GM12878 (cell line): ENCODE results near the gene CLEC4G. TPM values are rescaled to one million over a fixed set of nuclear protein-coding genes. Genes with fewer than 3 reads are reported as not detected.
A peak's percentile ranks its signal among the peaks of the same experiment; 100 is the strongest.
"Not testable (repeated sequence)": the region's sequence is repeated elsewhere in the genome, so short reads cannot be mapped to it uniquely, and the experiment has no call there.

Experiments used
- ATAC-seq: fragments of 200-7000 bp; cut with Tn5 transposase; 3 replicates; pipeline ENCODE4 v1.9.1; 2020; ENCODE audit warnings: mild to moderate bottlenecking, moderate library complexity
- BruUV-seq: library from RNA; stranded (reverse); fragments of 400-500 nt; replicated peaks from 2 replicates; lab custom pipeline; 2021; lab: Mats Ljungman, UMichigan
- CTCF ChIA-PET: fragments of 300-600 bp; sonication (Branson Sonifier 250); formaldehyde crosslinking; extraction: SDS; loops from one replicate; lab custom pipeline; 2021; ENCODE audit warnings: inconsistent platforms; lab: Yijun Ruan, JAX
- POLR2A ChIA-PET: fragments of 350-600 bp; formaldehyde crosslinking; extraction: SDS; loops from one replicate; lab custom pipeline; 2021; ENCODE audit warnings: inconsistent platforms; lab: Charles Lee
- RAD21 ChIA-PET: fragments of 300-600 bp; sonication (Branson Sonifier 250); formaldehyde crosslinking; loops from one replicate; lab custom pipeline; 2023; ENCODE audit warnings: antibody characterized with exemption; ENCODE audit not compliant: unreplicated experiment; lab: Charles Lee
- SMC1A ChIA-PET: fragments of 300-600 bp; sonication (Branson Sonifier 250); formaldehyde crosslinking; loops from one replicate; lab custom pipeline; 2023; ENCODE audit not compliant: unreplicated experiment, uncharacterized antibody; lab: Charles Lee
- DNase-seq: peaks from one replicate; pipeline ENCODE4 v3.0.0-alpha.2; 2011; ENCODE audit warnings: low read depth, low spot score
- FAIRE-seq: peaks from 3 replicates; lab custom pipeline; 2011; peaks lifted over from hg19 to GRCh38; lab: Jason Lieb, UNC
- H2AFZ ChIP-seq: 2 replicates; pipeline ENCODE4 v1.6.0; 2011; ENCODE audit warnings: low read depth, low read length, control low read depth; ENCODE audit not compliant: control insufficient read depth
- H3K27ac ChIP-seq: 2 replicates; pipeline ENCODE4 v1.5.1; 2011; ENCODE audit warnings: control low read depth; ENCODE audit not compliant: control insufficient read depth, insufficient read depth
- H3K27me3 ChIP-seq, 2 experiments: replicated peaks in 1 of 2; 2 replicates each; pipeline versions ENCODE4 v1.6.0 to v1.6.1; 2011; ENCODE audit warnings: low read length in 1 of 2; ENCODE audit not compliant: control insufficient read depth in 2 of 2, insufficient read depth in 2 of 2
- H3K36me3 ChIP-seq, 2 experiments: 2 replicates each; pipeline ENCODE4 v1.5.1; 2011; ENCODE audit warnings: low read length in 1 of 2; ENCODE audit not compliant: control insufficient read depth in 2 of 2, insufficient read depth in 2 of 2
- H3K4me1 ChIP-seq: 2 replicates; pipeline ENCODE4 v1.6.1; 2011; ENCODE audit warnings: mild to moderate bottlenecking, low read length, moderate library complexity, mixed read lengths; ENCODE audit not compliant: control insufficient read depth, insufficient read depth
- H3K4me2 ChIP-seq: 2 replicates; pipeline ENCODE4 v1.6.0; 2011; ENCODE audit warnings: control low read depth; ENCODE audit not compliant: control insufficient read depth, insufficient read depth
- H3K4me3 ChIP-seq: fragments of 200-600 bp; sonication (generic); 2 replicates; pipeline ENCODE4 v1.5.1; 2016
- H3K79me2 ChIP-seq: 2 replicates; pipeline ENCODE4 v1.6.0; 2011; ENCODE audit warnings: low read length; ENCODE audit not compliant: control insufficient read depth, insufficient read depth
- H3K9ac ChIP-seq: 2 replicates; pipeline ENCODE4 v1.8.0; 2011; ENCODE audit warnings: low read length, control low read depth, mixed read lengths; ENCODE audit not compliant: control insufficient read depth, insufficient read depth
- H3K9me3 ChIP-seq: replicated peaks from 3 replicates; pipeline ENCODE4 v1.5.1; 2011; ENCODE audit warnings: mild to moderate bottlenecking, low read length; ENCODE audit not compliant: control insufficient read depth, insufficient read depth
- H4K20me1 ChIP-seq: 2 replicates; pipeline ENCODE4 v1.6.0; 2011; ENCODE audit not compliant: control insufficient read depth, insufficient read depth
- CBX5 ChIP-seq: sonication (generic); IDR thresholded peaks from 2 replicates; pipeline ENCODE4 v1.6.1; 2016; ENCODE audit warnings: low read depth, moderate library complexity, mild to moderate bottlenecking, inconsistent platforms
- CHD4 ChIP-seq: fragments of 200-600 bp; sonication (generic); IDR thresholded peaks from 2 replicates; pipeline ENCODE4 v1.6.1; 2016; ENCODE audit warnings: mild to moderate bottlenecking
- IRF3 ChIP-seq: fragments of 450-650 bp; IDR thresholded peaks from 2 replicates; pipeline ENCODE4 v1.6.1; 2014; ENCODE audit warnings: mild to moderate bottlenecking
- MYB ChIP-seq: fragments of 150-350 bp; IDR thresholded peaks from 2 replicates; pipeline ENCODE4 v1.6.1; 2014; ENCODE audit warnings: mild to moderate bottlenecking, low read depth, low read length, borderline replicate concordance
- NFIC ChIP-seq: IDR thresholded peaks from 2 replicates; pipeline ENCODE4 v1.6.1; 2012; ENCODE audit warnings: low read depth, mild to moderate bottlenecking, inconsistent platforms, low read length, moderate library complexity
- NFYA ChIP-seq: IDR thresholded peaks from 2 replicates; pipeline ENCODE4 v1.6.1; 2011; ENCODE audit warnings: low read depth, mild to moderate bottlenecking, low read length, improper control_type of control experiment, borderline replicate concordance
- POU2F2 ChIP-seq: IDR thresholded peaks from 3 replicates; pipeline ENCODE4 v1.6.1; 2011; ENCODE audit warnings: low read depth, mild to moderate bottlenecking, low read length, borderline replicate concordance
- RCOR1 ChIP-seq: conservative IDR thresholded peaks from 2 replicates; pipeline ENCODE4 v1.6.1; 2012; ENCODE audit warnings: low read depth, low read length, improper control_type of control experiment
- RUNX3 ChIP-seq: IDR thresholded peaks from 2 replicates; pipeline ENCODE4 v1.6.1; 2012; ENCODE audit warnings: low read length, inconsistent platforms
- SMC3 ChIP-seq: IDR thresholded peaks from 2 replicates; pipeline ENCODE4 v1.6.1; 2011; ENCODE audit warnings: low read length, improper control_type of control experiment, borderline replicate concordance
- USF2 ChIP-seq: IDR thresholded peaks from 2 replicates; pipeline ENCODE4 v1.6.1; 2011; ENCODE audit warnings: low read depth, low read length, improper control_type of control experiment, borderline replicate concordance
- ZZZ3 ChIP-seq: IDR thresholded peaks from 2 replicates; pipeline ENCODE4 v1.6.1; 2011; ENCODE audit warnings: low read depth; ENCODE audit not compliant: control insufficient read depth, insufficient read length
- WGBS: methylation state at CpG from one replicate; pipeline ENCODE4 v1.1.6; 2016; ENCODE audit warnings: low lambda C conversion rate; ENCODE audit not compliant: insufficient replicate concordance, insufficient coverage; ENCODE audit errors: missing lambda C conversion rate; 5-methylcytosine and 5-hydroxymethylcytosine counted together
- in situ Hi-C: fragments of 300-500 bp; cut with MboI; formaldehyde crosslinking; loops from 9 replicates; pipeline ENCODE4 v1.14.3; 2018; ENCODE audit warnings: mixed read lengths
- intact Hi-C: fragments of 100-400 bp; cut with micrococcal nuclease; formaldehyde crosslinking; loops from one replicate; pipeline ENCODE4 v1.14.2; 2022; ENCODE audit not compliant: unreplicated experiment
- polyA plus RNA-seq, 11 experiments: library from polyadenylated mRNA; depleted of rRNA in 4 of 11; unstranded in 6 of 11; stranded (reverse) in 5 of 11; fragments of >200 nt; fragmentation: Nextera tagmentation in 4 of 11; fragmentation: Illumina TruSeq in 1 of 11; extraction: Ambion mirVana in 4 of 11; extraction: Trizol in 1 of 11; gene quantifications; 1 replicate in 1 of 11; 2 replicates in 10 of 11; pipeline versions ENCODE4 v1.2.1 to v1.2.3, GENCODE V29; 2011 to 2016; ENCODE audit warnings: inconsistent platforms in 2 of 11, missing spikeins in 2 of 11, low read depth in 1 of 11
- total RNA-seq, 4 experiments: library from RNA; depleted of rRNA in 3 of 4; stranded (reverse); fragments of >200 nt in 3 of 4; fragmentation: Illumina TruSeq in 1 of 4; extraction: Trizol in 1 of 4; gene quantifications; 2 replicates each; pipeline versions ENCODE4 v1.2.1 to v1.2.3, GENCODE V29; 2013 to 2021

The CLEC4G gene
- total and polyA plus RNA-seq, 10 of the 15 experiments (the other 5 are each of a cell fraction or from before 2014, with no cell fraction given) = 0.04 TPM; not detected in 9

- RAD21 ChIA-PET = interaction anchor here (1.2 kb wide), 1 partner anchor 66 kb away, joined by 3 read pairs; the partner anchor contains the start of gene TRAPPC5
- BruUV-seq, H3K27me3 ChIP-seq, H3K4me2 ChIP-seq, H3K9ac ChIP-seq, DNase-seq, H3K36me3 ChIP-seq, CTCF ChIA-PET, H3K79me2 ChIP-seq, ATAC-seq, H2AFZ ChIP-seq, H4K20me1 ChIP-seq, POLR2A ChIA-PET, SMC1A ChIA-PET, FAIRE-seq, H3K27ac ChIP-seq, in situ Hi-C loops, H3K4me3 ChIP-seq, intact Hi-C loops, H3K9me3 ChIP-seq: not testable (repeated sequence)
- peaks cover 31% of the 10 kb centered on the region for H3K4me1 ChIP-seq
- 74% methylated on average over 4 of the region's 4 CpGs for WGBS
These were observed 14.4 kb upstream of the CLEC4G start for GRCh38 chr19:7746306-7746705.

GRCh38 chr19:7744871-7745650 lies 13.2 kb upstream of the CLEC4G start:
- Histone ChIP-seq H3K4me1 (peaks cover 30% of the 10 kb centered on the region), H2AFZ (no peak overlapping the region), H3K27me3 (no peaks in the 10 kb centered on the region), H3K79me2 (no peaks in the 10 kb centered on the region), H3K9me3 (peaks cover under 1% of the 10 kb centered on the region; the same call in 1 of the 3 replicates), H3K4me3 (no peak overlapping the region), H3K36me3 (no peaks in the 10 kb centered on the region), H3K27ac (no peak overlapping the region), H4K20me1 (no peaks in the 10 kb centered on the region), H3K4me2 (no peak overlapping the region; the same call in 1 of the 2 replicates), H3K9ac (no peak overlapping the region)
- in situ Hi-C loops (no loop called here), intact Hi-C loops (no loop called here)
- no peak for DNase-seq
- POLR2A ChIA-PET = interaction anchor here (0.7 to 2.8 kb wide), 2 partner anchors 46 kb away, joined by 3 to 11 read pairs; no protein-coding TSS in a partner anchor
- 73% methylated on average over 12 of the region's 12 CpGs for WGBS
- CTCF ChIA-PET = interaction anchor here (0.9 to 2.2 kb wide), 2 partner anchors 64 kb away, joined by 3 to 6 read pairs; partner anchors contain the start of gene TRAPPC5
- RAD21 ChIA-PET = interaction anchor here (1.2 to 3.3 kb wide), 3 partner anchors 43 to 64 kb away, joined by 3 to 11 read pairs (median 4); partner anchors contain the start of genes FCER2 and TRAPPC5
- peak; percentile 16; the same call in 2 of the 3 replicates for ATAC-seq
- no TSS peak for BruUV-seq
- SMC1A ChIA-PET = interaction anchor here (1.2 to 1.5 kb wide), 2 partner anchors 42 to 56 kb away, joined by 3 to 6 read pairs; no protein-coding TSS in a partner anchor
- FAIRE-seq = no peak
- TF ChIP-seq RUNX3 (no peak), MYB (no peak), POU2F2 (no peak), CHD4 (no peak), RCOR1 (no peak), USF2 (no peak), NFYA (no peak), SMC3 (no peak), IRF3 (no peak), NFIC (no peak), CBX5 (no peak), ZZZ3 (no peak)
